Memory B cell (primary cell): ENCODE data around the gene TELO2.
"Not testable (repeated sequence)": the region's sequence is repeated elsewhere in the genome, so short reads cannot be mapped to it uniquely, and the experiment has no call there.

ENCODE experiments used
- ATAC-seq: fragments of 150-1000 bp; cut with Tn5 transposase; 2 replicates; pipeline ENCODE4 v1.10.0; 2021; ENCODE audit warnings: low read depth, mild to moderate bottlenecking, moderate library complexity
- DNase-seq, 2 donors: peaks; one replicate each; pipeline ENCODE4 v3.0.0; 2022; ENCODE audit warnings: low spot score in 2 of 2
- H3K27ac Mint-ChIP-seq: one replicate; pipeline ENCODE4 v1.8.0; 2022; ENCODE audit warnings: mild to moderate bottlenecking, moderate library complexity, mixed read lengths
- H3K27me3 Mint-ChIP-seq: one replicate; pipeline ENCODE4 v1.8.0; 2022; ENCODE audit warnings: mixed read lengths
- H3K36me3 Mint-ChIP-seq: one replicate; pipeline ENCODE4 v1.8.0; 2022; ENCODE audit warnings: mild to moderate bottlenecking, mixed read lengths
- H3K4me1 Mint-ChIP-seq: one replicate; pipeline ENCODE4 v1.8.0; 2022; ENCODE audit warnings: mixed read lengths
- H3K4me3 Mint-ChIP-seq: one replicate; pipeline ENCODE4 v1.8.0; 2022; ENCODE audit warnings: mild to moderate bottlenecking, moderate library complexity, mixed read lengths
- H3K9me3 Mint-ChIP-seq: one replicate; pipeline ENCODE4 v1.8.0; 2022; ENCODE audit warnings: mixed read lengths

The TELO2 gene

GRCh38 chr16:1464894-1465566 is 28.1 kb upstream of the TELO2 start:
- Mint-ChIP-seq H3K36me3 (peaks cover 9% of the 10 kb centered on the region), H3K4me1 (peaks cover 13% of the 10 kb centered on the region), H3K27ac (no peak overlapping the region)

GRCh38 chr16:1465567-1465915 is 27.6 kb upstream of the TELO2 start:
- no peak overlapping the region for H3K4me3 Mint-ChIP-seq
- H3K9me3 Mint-ChIP-seq: no peaks in the 10 kb centered on the region
- ATAC-seq (no peak), DNase-seq (no peak)
- no peaks in the 10 kb centered on the region for H3K27me3 Mint-ChIP-seq
- peaks cover 9% of the 10 kb centered on the region for H3K36me3 Mint-ChIP-seq
- H3K27ac Mint-ChIP-seq: no peak overlapping the region
- H3K4me1 Mint-ChIP-seq: peaks cover 15% of the 10 kb centered on the region

More at GRCh38 chr16:1464894-1465566, 28.1 kb upstream of the TELO2 start:
- DNase-seq (no peak), ATAC-seq (no peak)
- Mint-ChIP-seq H3K27me3 (no peaks in the 10 kb centered on the region), H3K9me3 (no peaks in the 10 kb centered on the region), H3K4me3 (no peak overlapping the region)

GRCh38 chr16:1466054-1466453 is 27.1 kb upstream of the TELO2 start:
- Mint-ChIP-seq H3K4me3 (no peak overlapping the region), H3K27me3 (no peaks in the 10 kb centered on the region), H3K9me3 (no peaks in the 10 kb centered on the region), H3K4me1 (peaks cover 20% of the 10 kb centered on the region), H3K27ac (no peak overlapping the region), H3K36me3 (peaks cover 9% of the 10 kb centered on the region)
- DNase-seq (no peak), ATAC-seq (no peak)

- DNase-seq (no peak), ATAC-seq (no peak)
- Mint-ChIP-seq H3K4me3 (no peak overlapping the region), H3K9me3 (no peaks in the 10 kb centered on the region), H3K4me1 (peaks cover 29% of the 10 kb centered on the region), H3K36me3 (peaks cover 5% of the 10 kb centered on the region), H3K27me3 (no peaks in the 10 kb centered on the region), H3K27ac (peak overlapping the region; percentile 67)
These were observed 26.1 kb upstream of the TELO2 start for GRCh38 chr16:1466968-1467521.

- H3K27ac Mint-ChIP-seq: no peak overlapping the region
- H3K36me3 Mint-ChIP-seq: peaks cover 3% of the 10 kb centered on the region
These were observed 24.7 kb upstream of the TELO2 start for GRCh38 chr16:1468426-1468810.

GRCh38 chr16:1469141-1469540 is 24.0 kb upstream of the TELO2 start:
- not testable (repeated sequence) for H3K36me3 Mint-ChIP-seq, H3K4me3 Mint-ChIP-seq, ATAC-seq, DNase-seq, H3K27me3 Mint-ChIP-seq, H3K9me3 Mint-ChIP-seq
- Mint-ChIP-seq H3K4me1 (peaks cover 38% of the 10 kb centered on the region), H3K27ac (peak overlapping the region; percentile 89)

More at GRCh38 chr16:1468426-1468810, 24.7 kb upstream of the TELO2 start:
- ATAC-seq (no peak), DNase-seq (no peak)
- peaks cover 36% of the 10 kb centered on the region for H3K4me1 Mint-ChIP-seq
- H3K9me3 Mint-ChIP-seq: no peaks in the 10 kb centered on the region
- no peak overlapping the region for H3K4me3 Mint-ChIP-seq
- H3K27me3 Mint-ChIP-seq: no peaks in the 10 kb centered on the region

- no peaks in the 10 kb centered on the region for H3K27me3 Mint-ChIP-seq
- H3K36me3 Mint-ChIP-seq: peaks cover 3% of the 10 kb centered on the region
- no peaks in the 10 kb centered on the region for H3K9me3 Mint-ChIP-seq
- ATAC-seq (peak; percentile 59), DNase-seq (no peak)
- peak overlapping the region; percentile 72 for H3K4me3 Mint-ChIP-seq
- peaks cover 39% of the 10 kb centered on the region for H3K4me1 Mint-ChIP-seq
- H3K27ac Mint-ChIP-seq: peak overlapping the region; percentile 89
These were observed 23.4 kb upstream of the TELO2 start for GRCh38 chr16:1469693-1470201.

GRCh38 chr16:1470481-1471251 is 22.5 kb upstream of the TELO2 start:
- H3K36me3 Mint-ChIP-seq: peaks cover 2% of the 10 kb centered on the region
- DNase-seq (no peak), ATAC-seq (no peak)
- no peaks in the 10 kb centered on the region for H3K27me3 Mint-ChIP-seq
- peak overlapping the region; percentile 89 for H3K27ac Mint-ChIP-seq
- H3K4me3 Mint-ChIP-seq: peak overlapping the region; percentile 42
- peaks cover 41% of the 10 kb centered on the region for H3K4me1 Mint-ChIP-seq
- H3K9me3 Mint-ChIP-seq: no peaks in the 10 kb centered on the region

- Mint-ChIP-seq H3K36me3 (peaks cover 2% of the 10 kb centered on the region), H3K9me3 (no peaks in the 10 kb centered on the region)
These were observed 21.5 kb upstream of the TELO2 start for GRCh38 chr16:1471569-1472194.

GRCh38 chr16:1472974-1473373 is 20.2 kb upstream of the TELO2 start:
- no peaks in the 10 kb centered on the region for H3K27me3 Mint-ChIP-seq

More at GRCh38 chr16:1471569-1472194, 21.5 kb upstream of the TELO2 start:
- H3K27me3 Mint-ChIP-seq: no peaks in the 10 kb centered on the region
- DNase-seq: no peak
- peaks cover 45% of the 10 kb centered on the region for H3K4me1 Mint-ChIP-seq
- peak overlapping the region; percentile 58 for H3K4me3 Mint-ChIP-seq
- no peak for ATAC-seq
- peak overlapping the region; percentile 78 for H3K27ac Mint-ChIP-seq

GRCh38 chr16:1474082-1474795 is 18.9 kb upstream of the TELO2 start:
- Mint-ChIP-seq H3K9me3 (peaks cover 3% of the 10 kb centered on the region), H3K27ac (peak overlapping the region; percentile 88), H3K36me3 (peaks cover 3% of the 10 kb centered on the region), H3K4me3 (peak overlapping the region; percentile 75), H3K4me1 (peaks cover 41% of the 10 kb centered on the region), H3K27me3 (no peaks in the 10 kb centered on the region)
- ATAC-seq (peak; percentile 1), DNase-seq (no peak)

More at GRCh38 chr16:1472974-1473373, 20.2 kb upstream of the TELO2 start:
- DNase-seq (no peak), ATAC-seq (no peak)
- Mint-ChIP-seq H3K4me3 (peak overlapping the region; percentile 67), H3K9me3 (no peaks in the 10 kb centered on the region), H3K36me3 (no peaks in the 10 kb centered on the region), H3K4me1 (peaks cover 37% of the 10 kb centered on the region), H3K27ac (peak overlapping the region; percentile 78)

- Mint-ChIP-seq H3K4me1 (peaks cover 35% of the 10 kb centered on the region), H3K36me3 (peaks cover 3% of the 10 kb centered on the region), H3K27me3 (no peaks in the 10 kb centered on the region), H3K4me3 (peak within 1 kb of the TSS; percentile 89), H3K9me3 (peaks cover 3% of the 10 kb centered on the region), H3K27ac (peak within 1 kb of the TSS; percentile 88)
- DNase-seq (peak; percentile 84 to 90), ATAC-seq (peak; percentile 88)
These were observed 18.2 kb upstream of the TELO2 start, which contains the start of gene CLCN7 for GRCh38 chr16:1474796-1475551. Gene CLCN7, minus strand, starts transcription at chr16:1475028. Its CDS starts 54 bp downstream, at chr16:1474974.
